HG03135 (cell line): Measurements from ENCODE around the gene AHI1.
"Not testable (repeated sequence)": the region's sequence is repeated elsewhere in the genome, so short reads cannot be mapped to it uniquely, and the experiment has no call there.

Source experiments
- ATAC-seq: cut with Tn5 transposase; IDR thresholded peaks from one replicate; pipeline ENCODE4 v1.9.1; 2021; ENCODE audit warnings: mild to moderate bottlenecking, moderate library complexity; ENCODE audit not compliant: unreplicated experiment

The AHI1 gene

GRCh38 chr6:135397172-135397952 lies 100.2 kb downstream of the AHI1 start:
- no peak for ATAC-seq

GRCh38 chr6:135395136-135395535 lies 102.4 kb downstream of the AHI1 start:
- ATAC-seq, result no peak

DNA sequence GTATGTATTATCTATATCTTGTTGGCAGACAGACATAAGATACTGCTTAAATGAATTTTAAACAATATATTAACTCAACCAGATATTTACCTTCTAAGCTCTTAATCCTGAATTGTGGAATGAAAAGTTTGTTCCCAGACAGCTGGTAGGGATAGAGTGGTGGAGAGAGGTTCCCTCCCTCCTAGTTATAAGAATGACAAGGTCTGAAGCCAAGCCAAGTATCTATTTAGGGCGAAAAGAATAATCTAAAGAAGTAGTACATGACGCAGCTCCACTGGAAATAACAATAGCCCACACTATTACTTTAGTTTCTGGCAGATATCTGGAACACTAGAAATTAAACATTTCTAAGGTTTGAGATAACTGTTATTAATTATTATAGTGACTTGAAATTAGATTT lies 104.3 kb downstream of the AHI1 start:
- ATAC-seq, result no peak

GRCh38 chr6:135390458-135390857 lies 107.1 kb downstream of the AHI1 start:
- no peak for ATAC-seq

- no peak for ATAC-seq
These were observed 112.2 kb downstream of the AHI1 start for GRCh38 chr6:135385299-135385698.

DNA sequence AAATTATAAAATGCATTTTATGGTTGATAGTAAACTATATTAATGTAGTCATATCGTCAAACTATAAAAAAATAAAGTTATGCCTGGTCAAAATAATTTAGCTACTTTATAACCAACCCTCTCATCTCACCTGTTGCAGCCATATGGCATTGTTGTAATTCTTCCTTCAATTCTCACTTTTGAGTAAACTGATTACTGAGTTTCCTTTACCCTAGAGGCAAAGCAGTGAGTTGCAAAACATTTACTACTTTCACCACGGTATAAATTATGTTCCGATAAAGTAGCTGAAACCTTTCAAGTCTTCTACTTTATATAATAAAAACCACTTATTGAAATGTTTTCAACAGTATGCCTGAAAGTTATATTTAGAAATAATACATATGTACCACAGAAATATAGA lies 113.8 kb downstream of the AHI1 start:
- no peak for ATAC-seq

- no peak for ATAC-seq
These were observed 114.2 kb downstream of the AHI1 start for GRCh38 chr6:135383301-135383700.

DNA sequence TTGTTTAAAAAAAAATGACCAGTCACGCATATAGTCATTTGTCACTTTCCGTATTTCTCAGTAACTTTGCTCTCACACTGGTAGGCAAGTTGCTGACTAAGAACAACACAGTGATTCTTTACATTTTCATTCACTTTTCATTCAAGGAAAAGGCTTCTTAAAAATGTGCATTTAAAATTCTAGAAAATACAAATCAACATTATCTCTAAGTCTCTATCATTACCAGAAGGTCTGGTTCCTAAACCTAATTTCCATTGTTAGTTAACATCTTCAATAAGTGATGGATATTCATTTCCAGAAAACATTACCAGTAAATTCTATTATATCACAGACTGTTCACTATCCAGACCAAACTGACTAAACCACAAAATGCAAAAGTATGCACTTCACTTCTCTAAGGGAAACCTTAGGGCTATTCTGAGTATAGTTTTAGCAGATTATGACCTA lies 115.3 kb downstream of the AHI1 start:
- peak; percentile 90 for ATAC-seq

GRCh38 chr6:135380793-135381192 lies 116.7 kb downstream of the AHI1 start:
- ATAC-seq, result no peak

DNA sequence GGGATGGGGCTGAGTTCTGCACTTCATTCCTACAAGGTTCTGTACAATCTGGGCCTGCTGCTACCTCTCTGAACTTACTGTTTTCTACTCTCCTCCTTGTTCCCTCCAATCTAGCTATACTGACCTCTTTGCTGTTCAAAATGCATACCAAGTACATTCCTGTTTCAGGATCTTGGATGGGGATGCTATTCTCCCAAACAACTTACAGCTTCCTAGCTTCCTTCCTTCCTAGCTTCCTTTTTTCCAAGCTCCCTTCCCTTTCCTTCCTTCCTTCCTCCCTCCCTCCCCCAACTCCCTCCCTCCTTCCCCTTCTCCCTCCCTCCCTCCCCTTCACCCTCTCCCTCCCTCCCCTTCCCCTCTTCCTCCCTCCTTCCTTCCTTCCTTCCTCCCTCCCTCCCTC lies 117.9 kb downstream of the AHI1 start:
- ATAC-seq, result no peak

DNA sequence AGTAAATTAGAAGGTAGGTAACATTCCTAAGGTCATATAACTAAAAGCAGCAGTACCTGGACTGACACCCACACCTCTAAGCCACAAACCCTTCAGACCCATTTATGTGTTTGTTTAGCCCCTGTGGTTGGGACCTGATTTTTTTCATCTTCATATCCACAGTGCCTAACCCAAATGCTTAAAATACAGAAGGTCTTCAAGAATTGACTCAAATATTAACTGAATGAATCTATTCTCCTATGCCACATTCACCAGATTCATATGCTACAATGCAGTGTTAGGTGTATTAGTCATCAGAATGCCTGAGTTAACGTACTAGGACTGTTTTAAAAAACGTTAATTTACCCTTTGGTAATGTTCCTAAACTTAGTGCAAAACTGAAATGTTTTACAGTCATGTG lies 124.8 kb downstream of the AHI1 start:
- no peak for ATAC-seq

DNA sequence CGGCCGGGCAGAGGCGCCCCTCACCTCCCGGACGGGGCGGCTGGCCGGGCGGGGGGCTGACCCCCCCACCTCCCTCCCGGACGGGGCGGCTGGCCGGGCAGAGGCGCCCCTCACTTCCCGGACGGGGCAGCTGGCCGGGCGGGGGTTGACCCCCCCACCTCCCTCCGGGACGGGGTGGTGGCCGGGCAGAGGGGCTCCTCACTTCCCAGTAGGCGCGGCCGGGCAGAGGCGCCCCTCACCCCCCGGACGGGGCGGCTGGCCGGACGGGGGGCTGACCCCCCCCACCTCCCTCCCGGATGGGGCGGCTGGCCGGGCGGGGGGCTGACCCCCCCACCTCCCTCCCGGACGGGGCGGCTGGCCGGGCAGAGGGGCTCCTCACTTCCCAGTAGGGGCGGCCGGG lies 133.9 kb downstream of the AHI1 start:
- ATAC-seq, result not testable (repeated sequence)

GRCh38 chr6:135362124-135362523 lies 135.4 kb downstream of the AHI1 start:
- no peak for ATAC-seq

DNA sequence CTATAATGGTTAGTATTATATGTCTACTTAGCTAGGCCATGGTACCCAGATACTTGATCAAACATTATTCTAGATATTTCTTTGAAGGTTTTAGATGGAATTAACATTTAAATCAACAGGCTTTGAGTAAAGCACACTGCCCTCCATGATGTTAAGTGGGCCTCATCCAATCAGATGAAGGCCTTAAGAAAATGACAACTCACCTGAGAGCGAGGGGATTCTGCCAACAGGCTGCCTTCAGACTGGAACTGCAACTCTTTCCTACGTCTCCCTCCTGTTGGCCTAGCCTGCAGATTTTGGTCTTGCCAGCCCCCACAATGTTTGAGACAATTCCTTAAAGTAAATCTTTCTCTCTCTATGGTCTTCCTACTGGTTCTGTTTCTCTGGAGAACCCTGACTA lies 137.3 kb downstream of the AHI1 start:
- ATAC-seq, result no peak

GRCh38 chr6:135358985-135359384 lies 138.6 kb downstream of the AHI1 start:
- no peak for ATAC-seq

DNA sequence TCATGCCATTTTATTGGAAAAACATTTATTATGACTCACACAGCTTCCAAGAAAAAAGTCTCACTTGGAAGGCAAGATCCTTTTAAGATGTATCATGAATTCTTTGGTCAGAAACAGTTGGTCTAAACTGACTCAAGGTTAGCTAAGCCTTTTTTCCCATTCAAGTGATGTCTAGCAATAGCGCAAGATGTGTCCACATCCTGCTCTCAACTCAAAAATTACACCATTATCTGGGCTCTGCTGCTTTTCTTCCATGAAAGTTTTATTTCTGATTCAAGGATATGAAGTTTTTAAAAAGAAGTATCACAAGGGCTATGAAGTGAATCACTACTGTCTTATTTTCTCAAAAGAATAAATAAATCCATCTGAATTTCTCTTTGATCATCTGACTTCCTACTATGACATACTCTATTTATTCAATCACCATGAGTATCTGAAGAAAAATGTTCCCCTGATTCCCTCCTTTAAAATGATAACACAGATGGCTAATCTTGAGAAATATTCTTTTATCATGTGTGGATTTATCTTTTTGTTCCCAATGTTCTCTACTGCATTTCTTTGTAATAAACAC lies 139.2 kb downstream of the AHI1 start:
- no peak for ATAC-seq

DNA sequence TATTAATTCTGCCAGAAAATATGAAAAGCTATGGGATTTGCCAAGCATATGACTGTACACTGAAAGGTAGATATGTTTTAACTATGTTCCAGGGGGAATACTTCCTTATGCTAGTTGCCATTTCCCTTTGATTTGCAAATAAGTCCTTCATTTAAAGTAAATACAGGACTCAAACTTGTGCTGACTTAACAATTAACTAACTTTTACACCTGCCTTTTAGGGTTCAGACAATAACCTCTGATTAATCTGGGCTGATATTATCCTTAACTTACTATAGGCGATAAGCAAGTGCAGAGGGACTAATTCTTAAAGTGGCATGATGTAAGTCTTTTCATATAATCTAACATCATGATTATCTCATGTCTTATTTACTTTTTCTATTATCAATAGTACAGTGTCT lies 143.1 kb downstream of the AHI1 start:
- ATAC-seq, result no peak

DNA sequence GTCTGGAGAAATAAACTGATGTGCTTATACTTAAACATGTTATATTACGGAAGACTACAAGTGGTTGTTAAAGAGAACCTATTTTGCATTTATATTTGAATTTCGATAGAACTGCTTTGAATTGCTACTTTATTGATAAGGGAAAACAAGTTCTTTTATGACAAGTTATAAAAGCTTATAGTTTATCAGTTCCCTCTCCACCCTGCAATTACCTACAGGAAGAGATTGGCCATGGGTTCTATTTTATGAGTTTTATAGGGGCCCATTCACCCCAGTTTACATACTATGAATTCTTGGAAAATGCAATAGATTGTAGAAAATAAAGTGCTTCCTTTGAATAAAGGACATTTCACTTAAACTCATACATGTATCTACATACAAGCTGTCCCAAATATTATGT lies 144.4 kb downstream of the AHI1 start:
- no peak for ATAC-seq

- ATAC-seq, result no peak
These were observed 145.9 kb downstream of the AHI1 start for GRCh38 chr6:135351635-135352034.

DNA sequence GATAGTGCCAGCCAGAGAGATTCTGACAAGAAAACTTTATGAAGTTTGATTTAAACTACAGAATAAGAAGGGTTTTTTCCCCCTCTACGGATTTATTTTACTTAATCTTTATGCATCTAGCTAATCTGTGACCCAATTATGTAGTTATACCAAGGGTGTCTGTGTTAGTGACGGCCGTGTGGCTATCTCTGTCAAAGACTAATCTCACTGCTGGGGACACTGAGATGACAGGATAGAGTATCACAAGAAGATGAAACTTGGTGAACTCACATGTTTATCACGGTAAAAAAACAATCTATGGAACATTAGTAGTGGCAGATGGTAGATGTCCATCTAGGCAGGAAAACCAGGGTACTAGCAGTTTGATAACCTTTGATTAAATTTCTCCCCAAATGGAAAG lies 149.7 kb downstream of the AHI1 start:
- no peak for ATAC-seq

DNA sequence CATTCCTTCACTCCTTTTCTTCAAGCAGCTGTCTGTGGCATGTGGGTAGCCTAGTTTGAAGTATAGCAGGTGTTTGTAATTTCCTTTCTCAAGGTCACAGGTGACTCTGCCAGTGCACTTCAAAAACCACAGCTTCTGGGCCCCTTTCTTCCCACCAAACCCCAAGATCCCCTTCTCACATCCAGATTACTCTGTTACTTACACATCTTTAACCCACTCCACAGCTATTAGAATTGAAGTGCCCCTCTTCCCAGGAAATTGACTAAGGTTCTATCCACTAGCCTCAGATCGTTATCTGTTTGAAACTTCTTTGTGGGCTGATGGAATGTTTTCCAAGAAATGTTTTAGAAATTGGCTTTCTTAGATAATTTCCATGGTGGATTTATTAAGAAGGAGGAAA lies 150.8 kb downstream of the AHI1 start:
- ATAC-seq, result no peak

- ATAC-seq, result no peak
These were observed 153.0 kb downstream of the AHI1 start for GRCh38 chr6:135344526-135344925.

DNA sequence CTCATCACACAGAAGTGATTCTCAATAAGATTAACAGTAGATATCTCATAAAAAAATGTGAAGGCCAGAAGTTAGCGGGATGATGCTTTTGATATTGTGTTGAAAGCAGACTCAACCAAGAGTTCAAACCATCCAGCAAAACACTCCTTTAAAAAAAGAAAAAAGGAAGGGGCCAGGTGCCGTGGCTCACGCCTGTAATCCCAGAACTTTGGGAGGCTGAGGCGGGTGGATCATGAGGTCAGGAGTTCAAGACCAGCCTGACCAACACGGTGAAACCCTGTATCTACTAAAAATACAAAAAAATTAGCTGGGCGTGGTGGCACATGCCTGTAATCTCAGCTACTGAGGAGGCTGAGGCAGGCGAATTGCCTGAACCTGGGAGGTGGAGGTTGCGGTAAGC lies 157.6 kb downstream of the AHI1 start:
- ATAC-seq, result not testable (repeated sequence)
